HUES6 (cell line): ENCODE results near the gene OARD1.
A peak's percentile ranks its signal among the peaks of the same experiment; 100 is the strongest.

ENCODE experiments used
- H3K27ac ChIP-seq: 2 replicates; pipeline ENCODE4 v1.7.0; 2013; ENCODE audit warnings: low read depth, mild to moderate bottlenecking, low read length, inconsistent platforms
- H3K27me3 ChIP-seq: 2 replicates; pipeline ENCODE4 v1.6.1; 2013; ENCODE audit warnings: low read length; ENCODE audit not compliant: control insufficient read depth, insufficient read depth
- H3K36me3 ChIP-seq: 2 replicates; pipeline ENCODE4 v1.6.1; 2013; ENCODE audit warnings: low read length; ENCODE audit not compliant: control insufficient read depth, insufficient read depth
- H3K4me1 ChIP-seq: 2 replicates; pipeline ENCODE4 v1.6.1; 2013; ENCODE audit warnings: low read length; ENCODE audit not compliant: control insufficient read depth, insufficient read depth
- H3K4me3 ChIP-seq: 2 replicates; pipeline ENCODE4 v1.5.1; 2013; ENCODE audit warnings: low read depth, low read length
- H3K9ac ChIP-seq: one replicate; pipeline ENCODE4 v1.6.1; 2013; ENCODE audit warnings: mild to moderate bottlenecking, low read length
- H3K9me3 ChIP-seq: 2 replicates; pipeline ENCODE4 v1.6.1; 2013; ENCODE audit warnings: low read depth, low read length; ENCODE audit not compliant: control insufficient read depth, insufficient read depth

OARD1 gene

GRCh38 chr6:41038205-41038604, 34.0 kb downstream of the OARD1 start:
- Histone ChIP-seq H3K4me1 (peaks cover 26% of the 10 kb centered on the region), H3K9me3 (no peaks in the 10 kb centered on the region), H3K9ac (no peak overlapping the region), H3K4me3 (no peak overlapping the region), H3K27ac (no peak overlapping the region), H3K27me3 (no peaks in the 10 kb centered on the region), H3K36me3 (no peaks in the 10 kb centered on the region)

- H3K27me3 ChIP-seq: no peaks in the 10 kb centered on the region
- peaks cover 26% of the 10 kb centered on the region for H3K4me1 ChIP-seq
- H3K9ac ChIP-seq: no peak overlapping the region
- no peak overlapping the region for H3K27ac ChIP-seq
- no peak overlapping the region for H3K4me3 ChIP-seq
- H3K36me3 ChIP-seq: no peaks in the 10 kb centered on the region
- H3K9me3 ChIP-seq: no peaks in the 10 kb centered on the region
Measured at GRCh38 chr6:41037107-41037900, 34.9 kb downstream of the OARD1 start.

- no peaks in the 10 kb centered on the region for H3K36me3 ChIP-seq
- no peaks in the 10 kb centered on the region for H3K27me3 ChIP-seq
- H3K4me1 ChIP-seq: peaks cover 26% of the 10 kb centered on the region
- H3K9me3 ChIP-seq: no peaks in the 10 kb centered on the region
- no peak overlapping the region for H3K9ac ChIP-seq
- H3K27ac ChIP-seq: no peak overlapping the region
- H3K4me3 ChIP-seq: no peak overlapping the region
Measured at GRCh38 chr6:41036601-41037000, 35.6 kb downstream of the OARD1 start.

- no peak overlapping the region for H3K27ac ChIP-seq
- no peaks in the 10 kb centered on the region for H3K36me3 ChIP-seq
- H3K4me1 ChIP-seq: peaks cover 26% of the 10 kb centered on the region
- no peaks in the 10 kb centered on the region for H3K9me3 ChIP-seq
- no peak overlapping the region for H3K9ac ChIP-seq
- no peaks in the 10 kb centered on the region for H3K27me3 ChIP-seq
- H3K4me3 ChIP-seq: no peak overlapping the region
Measured at GRCh38 chr6:41036186-41036585, 36.0 kb downstream of the OARD1 start.

- H3K9ac ChIP-seq: no peak overlapping the region
- H3K36me3 ChIP-seq: no peaks in the 10 kb centered on the region
- H3K4me1 ChIP-seq: peaks cover 16% of the 10 kb centered on the region
- H3K27me3 ChIP-seq: no peaks in the 10 kb centered on the region
- H3K4me3 ChIP-seq: no peak overlapping the region
- H3K27ac ChIP-seq: no peak overlapping the region
- no peaks in the 10 kb centered on the region for H3K9me3 ChIP-seq
Measured at GRCh38 chr6:41033776-41034175, 38.4 kb downstream of the OARD1 start.

- Histone ChIP-seq H3K27ac (no peak overlapping the region), H3K9ac (no peak overlapping the region), H3K27me3 (no peaks in the 10 kb centered on the region), H3K4me3 (no peak overlapping the region), H3K36me3 (no peaks in the 10 kb centered on the region), H3K9me3 (no peaks in the 10 kb centered on the region), H3K4me1 (peaks cover 21% of the 10 kb centered on the region)
Measured at GRCh38 chr6:41032830-41033229, 39.3 kb downstream of the OARD1 start.

- H3K27me3 ChIP-seq: no peaks in the 10 kb centered on the region
- peak overlapping the region; percentile 85 for H3K9ac ChIP-seq
- H3K36me3 ChIP-seq: no peaks in the 10 kb centered on the region
- H3K4me3 ChIP-seq: peak overlapping the region; percentile 72
- H3K27ac ChIP-seq: peak overlapping the region; percentile 80; the same call in 1 of the 2 replicates
- peaks cover 29% of the 10 kb centered on the region for H3K4me1 ChIP-seq
- H3K9me3 ChIP-seq: no peaks in the 10 kb centered on the region
Measured at GRCh38 chr6:41028561-41029412, 43.4 kb downstream of the OARD1 start.

GRCh38 chr6:41027799-41028560, 44.2 kb downstream of the OARD1 start:
- H3K27ac ChIP-seq: peak overlapping the region; percentile 80; the same call in 1 of the 2 replicates
- H3K4me1 ChIP-seq: peaks cover 29% of the 10 kb centered on the region
- H3K9me3 ChIP-seq: no peaks in the 10 kb centered on the region
- H3K4me3 ChIP-seq: peak overlapping the region; percentile 72
- H3K9ac ChIP-seq: peak overlapping the region; percentile 85
- no peaks in the 10 kb centered on the region for H3K36me3 ChIP-seq
- H3K27me3 ChIP-seq: no peaks in the 10 kb centered on the region

GRCh38 chr6:41027241-41027640, 44.9 kb downstream of the OARD1 start:
- Histone ChIP-seq H3K27me3 (no peaks in the 10 kb centered on the region), H3K4me1 (peaks cover 29% of the 10 kb centered on the region), H3K9me3 (no peaks in the 10 kb centered on the region), H3K4me3 (peak overlapping the region; percentile 72), H3K36me3 (no peaks in the 10 kb centered on the region), H3K27ac (peak overlapping the region; percentile 3; the same call in 1 of the 2 replicates), H3K9ac (peak overlapping the region; percentile 67)

GRCh38 chr6:41025966-41026530, 46.1 kb downstream of the OARD1 start:
- no peak overlapping the region for H3K9ac ChIP-seq
- no peak overlapping the region; the same call in 1 of the 2 replicates for H3K4me3 ChIP-seq
- H3K27ac ChIP-seq: no peak overlapping the region

More at GRCh38 chr6:41025966-41026530, 46.1 kb downstream of the OARD1 start:
- Histone ChIP-seq H3K36me3 (no peaks in the 10 kb centered on the region), H3K4me1 (peaks cover 29% of the 10 kb centered on the region), H3K27me3 (no peaks in the 10 kb centered on the region), H3K9me3 (no peaks in the 10 kb centered on the region)
